BLaER1 treated with 17β-estradiol and CSF1 and Interleukin-3, amounts not matched to agents 10 nM and 100 nM (cell line): ENCODE measurements around the gene FAM227A.
A peak's percentile ranks its signal among the peaks of the same experiment; 100 is the strongest.
"Not testable (repeated sequence)": the region's sequence is repeated elsewhere in the genome, so short reads cannot be mapped to it uniquely, and the experiment has no call there.

ENCODE experiments used
- H3K27ac ChIP-seq, 11 experiments: shearing (Covaris generic); formaldehyde crosslinking; 2 replicates each; pipeline ENCODE4 v1.8.1; 2022
- H3K27me3 ChIP-seq, 11 experiments: shearing (Covaris generic); formaldehyde crosslinking; 2 replicates each; pipeline ENCODE4 v1.8.1; 2022
- H3K36me3 ChIP-seq, 11 experiments: shearing (Covaris generic); formaldehyde crosslinking; 2 replicates each; pipeline ENCODE4 v1.8.1; 2022
- H3K4me1 ChIP-seq, 10 experiments: shearing (Covaris generic); formaldehyde crosslinking; 2 replicates each; pipeline ENCODE4 v1.8.1; 2022
- H3K4me2 ChIP-seq, 11 experiments: shearing (Covaris generic); formaldehyde crosslinking; 2 replicates each; pipeline ENCODE4 v1.8.1; 2022
- H3K4me3 ChIP-seq, 10 experiments: shearing (Covaris generic); formaldehyde crosslinking; 2 replicates each; pipeline ENCODE4 v1.8.1; 2022
- H3K9ac ChIP-seq, 11 experiments: shearing (Covaris generic); formaldehyde crosslinking; 2 replicates each; pipeline ENCODE4 v1.8.1; 2022
- H3K9me3 ChIP-seq, 11 experiments: shearing (Covaris generic); formaldehyde crosslinking; replicated peaks in 1 of 11; 2 replicates each; pipeline ENCODE4 v1.8.1; 2022
- H4K20me1 ChIP-seq, 11 experiments: shearing (Covaris generic); formaldehyde crosslinking; 2 replicates each; pipeline ENCODE4 v1.8.1; 2022
- Cebpa-rat ChIP-seq, 11 experiments: shearing (Covaris generic); IDR thresholded peaks; 2 replicates each; pipeline ENCODE4 v1.8.1; 2022

FAM227A gene

GRCh38 chr22:38629108-38629507 lies 27.1 kb downstream of the FAM227A start:
- TF ChIP-seq Cebpa-rat (IDR thresholded peaks at IDR 0.05), result no peak
- Histone ChIP-seq H3K36me3 (no peaks in the 10 kb centered on the region), H3K9me3 (no peaks in the 10 kb centered on the region), H3K4me1 (peaks cover 0 to 9% (median 8%) of the 10 kb centered on the region in 10 experiments; a peak in 12 of 20 replicates), H3K4me2 (no peak overlapping the region), H3K27me3 (no peaks in the 10 kb centered on the region), H3K4me3 (no peak overlapping the region), H4K20me1 (no peaks in the 10 kb centered on the region), H3K27ac (no peak overlapping the region), H3K9ac (no peak overlapping the region)

GRCh38 chr22:38628444-38628843 lies 27.7 kb downstream of the FAM227A start:
- Histone ChIP-seq H3K9me3 (no peaks in the 10 kb centered on the region), H3K9ac (no peak overlapping the region), H3K4me3 (no peak overlapping the region), H3K36me3 (no peaks in the 10 kb centered on the region), H3K4me1 (peaks cover 0 to 12% (median 8%) of the 10 kb centered on the region in 10 experiments; a peak in 12 of 20 replicates), H3K27me3 (no peaks in the 10 kb centered on the region), H3K27ac (no peak overlapping the region), H3K4me2 (no peak overlapping the region), H4K20me1 (no peaks in the 10 kb centered on the region)
- TF ChIP-seq Cebpa-rat (IDR thresholded peaks at IDR 0.05), result no peak

GRCh38 chr22:38623351-38623750 lies 32.8 kb downstream of the FAM227A start:
- Histone ChIP-seq H3K27ac (no peak overlapping the region), H4K20me1 (no peaks in the 10 kb centered on the region), H3K9ac (no peak overlapping the region), H3K4me2 (peak overlapping the region in 4 of 11 experiments; percentile 4 to 48 (median 38); a peak in 4 of 22 replicates), H3K27me3 (no peaks in the 10 kb centered on the region), H3K9me3 (peaks cover 0 to 7% (median 3%) of the 10 kb centered on the region in 11 experiments; a peak in 5 of 22 replicates), H3K36me3 (peaks cover 0 to 10% (median 0%) of the 10 kb centered on the region in 11 experiments; a peak in 1 of 22 replicates), H3K4me1 (peaks cover 0 to 9% (median 5%) of the 10 kb centered on the region in 10 experiments; a peak in 10 of 20 replicates), H3K4me3 (no peak overlapping the region)
- no peak for TF ChIP-seq Cebpa-rat (IDR thresholded peaks at IDR 0.05)

GRCh38 chr22:38618682-38619081 lies 37.5 kb downstream of the FAM227A start:
- no peak overlapping the region for H3K27ac ChIP-seq
- peaks cover 0 to 12% (median 0%) of the 10 kb centered on the region in 11 experiments; a peak in 3 of 22 replicates for H3K36me3 ChIP-seq
- no peaks in the 10 kb centered on the region for H3K27me3 ChIP-seq
- peaks cover 0 to 14% (median 4%) of the 10 kb centered on the region in 11 experiments; a peak in 6 of 22 replicates for H3K9me3 ChIP-seq
- TF ChIP-seq Cebpa-rat (IDR thresholded peaks at IDR 0.05), result no peak
- H3K4me1 ChIP-seq, result peaks cover 0 to 9% (median 5%) of the 10 kb centered on the region in 10 experiments; a peak in 10 of 20 replicates
- no peak overlapping the region for H3K9ac ChIP-seq
- H3K4me2 ChIP-seq, result no peak overlapping the region
- H4K20me1 ChIP-seq, result no peaks in the 10 kb centered on the region; a peak in 1 of 22 replicates
- no peak overlapping the region for H3K4me3 ChIP-seq

- H3K9ac ChIP-seq, result no peak overlapping the region
- H3K4me2 ChIP-seq, result no peak overlapping the region
- H3K4me1 ChIP-seq, result peaks cover 0 to 5% (median 2%) of the 10 kb centered on the region in 10 experiments; a peak in 10 of 20 replicates
- H3K9me3 ChIP-seq, result peaks cover 0 to 14% (median 4%) of the 10 kb centered on the region in 11 experiments; a peak in 6 of 22 replicates
- no peak overlapping the region for H3K4me3 ChIP-seq
- no peaks in the 10 kb centered on the region; a peak in 1 of 22 replicates for H4K20me1 ChIP-seq
- H3K27me3 ChIP-seq, result no peaks in the 10 kb centered on the region
- peaks cover 0 to 12% (median 0%) of the 10 kb centered on the region in 11 experiments; a peak in 3 of 22 replicates for H3K36me3 ChIP-seq
- no peak for TF ChIP-seq Cebpa-rat (IDR thresholded peaks at IDR 0.05)
- H3K27ac ChIP-seq, result no peak overlapping the region
Observed at GRCh38 chr22:38618258-38618657, 37.9 kb downstream of the FAM227A start.

- not testable (repeated sequence) for H3K27me3 ChIP-seq, H4K20me1 ChIP-seq, H3K4me2 ChIP-seq, H3K9ac ChIP-seq, H3K4me1 ChIP-seq, H3K4me3 ChIP-seq, H3K27ac ChIP-seq
- peaks cover 0 to 12% (median 0%) of the 10 kb centered on the region in 11 experiments; a peak in 3 of 22 replicates for H3K36me3 ChIP-seq
- H3K9me3 ChIP-seq, result peaks cover 0 to 14% (median 4%) of the 10 kb centered on the region in 11 experiments; a peak in 6 of 22 replicates
Observed at GRCh38 chr22:38615064-38615405, 41.2 kb downstream of the FAM227A start.

- no peaks in the 10 kb centered on the region for H3K4me1 ChIP-seq
- no peak overlapping the region for H3K4me3 ChIP-seq
- no peaks in the 10 kb centered on the region for H3K27me3 ChIP-seq
- no peak overlapping the region for H3K27ac ChIP-seq
- no peak overlapping the region for H3K4me2 ChIP-seq
- H3K36me3 ChIP-seq, result peaks cover 0 to 12% (median 0%) of the 10 kb centered on the region in 11 experiments; a peak in 3 of 22 replicates
- no peak overlapping the region for H3K9ac ChIP-seq
- H3K9me3 ChIP-seq, result peaks cover 0 to 14% (median 4%) of the 10 kb centered on the region in 11 experiments; a peak in 6 of 22 replicates
- H4K20me1 ChIP-seq, result no peaks in the 10 kb centered on the region; a peak in 1 of 22 replicates
- TF ChIP-seq Cebpa-rat (IDR thresholded peaks at IDR 0.05), result no peak
Observed at GRCh38 chr22:38614332-38615063, 41.7 kb downstream of the FAM227A start.

GRCh38 chr22:38613588-38613987 lies 42.6 kb downstream of the FAM227A start:
- no peak overlapping the region for H3K9ac ChIP-seq
- no peak overlapping the region for H3K4me3 ChIP-seq
- H3K4me1 ChIP-seq, result no peaks in the 10 kb centered on the region
- peaks cover 0 to 10% (median 0%) of the 10 kb centered on the region in 11 experiments; a peak in 3 of 22 replicates for H3K36me3 ChIP-seq
- H3K27me3 ChIP-seq, result no peaks in the 10 kb centered on the region
- no peak overlapping the region for H3K4me2 ChIP-seq
- TF ChIP-seq Cebpa-rat (IDR thresholded peaks at IDR 0.05), result no peak
- H4K20me1 ChIP-seq, result no peaks in the 10 kb centered on the region; a peak in 1 of 22 replicates
- H3K27ac ChIP-seq, result no peak overlapping the region
- peaks cover 0 to 11% (median 4%) of the 10 kb centered on the region in 11 experiments; a peak in 5 of 22 replicates for H3K9me3 ChIP-seq

GRCh38 chr22:38612217-38613006 lies 43.8 kb downstream of the FAM227A start:
- Histone ChIP-seq H3K4me1 (no peaks in the 10 kb centered on the region), H3K27me3 (no peaks in the 10 kb centered on the region), H4K20me1 (no peaks in the 10 kb centered on the region; a peak in 1 of 22 replicates), H3K9me3 (no peaks in the 10 kb centered on the region), H3K9ac (no peak overlapping the region), H3K4me3 (no peak overlapping the region), H3K27ac (no peak overlapping the region), H3K4me2 (no peak overlapping the region), H3K36me3 (peaks cover 0 to 3% (median 0%) of the 10 kb centered on the region in 11 experiments; a peak in 1 of 22 replicates)
- no peak for TF ChIP-seq Cebpa-rat (IDR thresholded peaks at IDR 0.05)
